SH-SY5Y (cell line): Measurements from ENCODE around the gene AFG1L.

Experiments
- GATA2 ChIP-seq: IDR thresholded peaks from 2 replicates; pipeline ENCODE4 v1.6.1; 2011; ENCODE audit warnings: mild to moderate bottlenecking, low read depth, low read length
- GATA3 ChIP-seq: IDR thresholded peaks from 2 replicates; pipeline ENCODE4 v1.6.1; 2011; ENCODE audit warnings: low read depth, mild to moderate bottlenecking, low read length, moderate library complexity

Gene AFG1L

GRCh38 chr6:108568101-108568500 lies 273.2 kb downstream of the AFG1L start:
- TF ChIP-seq GATA2 (no peak), GATA3 (no peak)

- no peak for TF ChIP-seq GATA3
- TF ChIP-seq GATA2 = no peak
Observed at GRCh38 chr6:108568551-108569305, 273.9 kb downstream of the AFG1L start.

- TF ChIP-seq GATA2 (no peak), GATA3 (no peak)
Observed at GRCh38 chr6:108570517-108570916, 275.7 kb downstream of the AFG1L start.

- TF ChIP-seq GATA2 (peak; percentile 46; the same call in 1 of the 2 replicates), GATA3 (no peak)
Observed at GRCh38 chr6:108574457-108575141, 279.7 kb downstream of the AFG1L start.
